Pancreas (tissue), 10 donors: ENCODE results near the gene ACLY. TPM values are rescaled to one million over a fixed set of nuclear protein-coding genes. Genes with fewer than 3 reads are reported as not detected.

Experiments
- ATAC-seq, 4 donors: fragments of 200-7000 bp; cut with Tn5 transposase; one replicate each; pipeline versions ENCODE4 v1.8.0 to v1.9.1; 2020; ENCODE audit warnings: mild to moderate bottlenecking in 4 of 4, moderate library complexity in 4 of 4
- DNase-seq, 6 donors: peaks; one replicate each; pipeline ENCODE4 v3.0.0-alpha.2; 2020
- FAIRE-seq: peaks from 2 replicates; lab custom pipeline; 2012; peaks lifted over from hg19 to GRCh38; lab: Jason Lieb, UNC
- H3K27ac ChIP-seq, 4 donors: fragments of 200-600 bp; sonication (generic); 1 replicate in 3 of 4; 2 replicates in 1 of 4; pipeline versions ENCODE4 v1.5.0 to v1.8.0; 2020
- H3K27me3 ChIP-seq, 4 donors: fragments of 200-600 bp; one replicate each; pipeline ENCODE4 v1.8.0; 2021
- H3K36me3 ChIP-seq, 3 donors: fragments of 200-600 bp; sonication (generic) in 1 of 3; one replicate each; pipeline versions ENCODE4 v1.5.0 to v1.8.0; 2020 to 2021
- H3K4me1 ChIP-seq, 3 donors: fragments of 200-600 bp; one replicate each; pipeline ENCODE4 v1.8.0; 2021
- H3K4me3 ChIP-seq, 4 donors: fragments of 200-600 bp; sonication (generic) in 2 of 4; one replicate each; pipeline versions ENCODE4 v1.5.0 to v1.8.0; 2020 to 2021
- H3K9me3 ChIP-seq, 4 donors: fragments of 200-600 bp; one replicate each; pipeline ENCODE4 v1.8.0; 2021
- WGBS, 2 donors: extraction: QIAGEN DNeasy Blood & Tissue Kit; methylation state at CpG; one replicate each; pipeline ENCODE4 v1.1.7; 2013; 5-methylcytosine and 5-hydroxymethylcytosine counted together
- intact Hi-C, 3 donors: fragments of 100-400 bp; cut with DNase I; formaldehyde crosslinking; loops; one replicate each; pipeline versions ENCODE4 v1.11.1 to v1.14.2; 2022
- polyA plus RNA-seq, 2 donors: library from polyadenylated mRNA; stranded (reverse); fragments of 200-250 nt; gene quantifications; one replicate each; pipeline ENCODE4 v1.2.3, GENCODE V29; 2013
- total RNA-seq, 6 donors: library from RNA; stranded (reverse); fragmentation: NEBNext Ultra II Directional in 4 of 6; extraction: Animal tissue kit (Norgen Biotek cat#: 25700) in 4 of 6; gene quantifications; one replicate each; pipeline versions ENCODE4 v1.2.1 to v1.2.4, GENCODE V29; 2021 to 2023
- TF ChIP-seq, protein P1 (sequence below), 4 donors: fragments of 200-600 bp; sonication (generic) in 3 of 4; IDR thresholded peaks; one replicate each; pipeline versions ENCODE4 v1.5.0 to v1.8.0; 2021; ENCODE audit warnings: antibody characterized with exemption in 4 of 4
- donor health status: healthy with polysubstance abuse.
- donor health status: DM: no; HTN: no; CAD: no; lungs with moderate emphysema.
- donor health status: DM: no; HTN: no; CAD: no.
- donor health status: control.
- donor health status: control.
- donor health status: Bipolar disorder and iron deficiency.
- donor health status: DM: yes; HTN: yes; CAD: no.
- donor health status: DM: no; HTN: no; CAD: no.
- donor health status: DM: no; HTN: no; CAD: no.
- donor health status: DM: yes; HTN: yes; CAD: no.

ACLY gene
- total and polyA plus RNA-seq, 8 donors: 22.0 to 101 (median 58.3) TPM

- peaks cover 4 to 52% (median 5%) of the 10 kb centered on the region in 3 donors for H3K36me3 ChIP-seq
- ATAC-seq (no peak), FAIRE-seq (no peak), DNase-seq (no peak)
- H3K27me3 ChIP-seq: no peaks in the 10 kb centered on the region
- H3K9me3 ChIP-seq: no peaks in the 10 kb centered on the region
- 92 to 94% methylated on average over 4 of the region's 4 CpGs for WGBS, 2 donors
- intact Hi-C loops: no loop called here
- H3K4me3 ChIP-seq: no peak overlapping the region
- H3K4me1 ChIP-seq: peaks cover 0 to 25% (median 14%) of the 10 kb centered on the region in 3 donors
- H3K27ac ChIP-seq: no peak overlapping the region
- TF ChIP-seq, protein P1, sequence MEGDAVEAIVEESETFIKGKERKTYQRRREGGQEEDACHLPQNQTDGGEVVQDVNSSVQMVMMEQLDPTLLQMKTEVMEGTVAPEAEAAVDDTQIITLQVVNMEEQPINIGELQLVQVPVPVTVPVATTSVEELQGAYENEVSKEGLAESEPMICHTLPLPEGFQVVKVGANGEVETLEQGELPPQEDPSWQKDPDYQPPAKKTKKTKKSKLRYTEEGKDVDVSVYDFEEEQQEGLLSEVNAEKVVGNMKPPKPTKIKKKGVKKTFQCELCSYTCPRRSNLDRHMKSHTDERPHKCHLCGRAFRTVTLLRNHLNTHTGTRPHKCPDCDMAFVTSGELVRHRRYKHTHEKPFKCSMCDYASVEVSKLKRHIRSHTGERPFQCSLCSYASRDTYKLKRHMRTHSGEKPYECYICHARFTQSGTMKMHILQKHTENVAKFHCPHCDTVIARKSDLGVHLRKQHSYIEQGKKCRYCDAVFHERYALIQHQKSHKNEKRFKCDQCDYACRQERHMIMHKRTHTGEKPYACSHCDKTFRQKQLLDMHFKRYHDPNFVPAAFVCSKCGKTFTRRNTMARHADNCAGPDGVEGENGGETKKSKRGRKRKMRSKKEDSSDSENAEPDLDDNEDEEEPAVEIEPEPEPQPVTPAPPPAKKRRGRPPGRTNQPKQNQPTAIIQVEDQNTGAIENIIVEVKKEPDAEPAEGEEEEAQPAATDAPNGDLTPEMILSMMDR (IDR thresholded peaks at IDR 0.05): no peak
Measured at GRCh38 chr17:41905172-41905571, 13.6 kb downstream of the ACLY start.

DNA sequence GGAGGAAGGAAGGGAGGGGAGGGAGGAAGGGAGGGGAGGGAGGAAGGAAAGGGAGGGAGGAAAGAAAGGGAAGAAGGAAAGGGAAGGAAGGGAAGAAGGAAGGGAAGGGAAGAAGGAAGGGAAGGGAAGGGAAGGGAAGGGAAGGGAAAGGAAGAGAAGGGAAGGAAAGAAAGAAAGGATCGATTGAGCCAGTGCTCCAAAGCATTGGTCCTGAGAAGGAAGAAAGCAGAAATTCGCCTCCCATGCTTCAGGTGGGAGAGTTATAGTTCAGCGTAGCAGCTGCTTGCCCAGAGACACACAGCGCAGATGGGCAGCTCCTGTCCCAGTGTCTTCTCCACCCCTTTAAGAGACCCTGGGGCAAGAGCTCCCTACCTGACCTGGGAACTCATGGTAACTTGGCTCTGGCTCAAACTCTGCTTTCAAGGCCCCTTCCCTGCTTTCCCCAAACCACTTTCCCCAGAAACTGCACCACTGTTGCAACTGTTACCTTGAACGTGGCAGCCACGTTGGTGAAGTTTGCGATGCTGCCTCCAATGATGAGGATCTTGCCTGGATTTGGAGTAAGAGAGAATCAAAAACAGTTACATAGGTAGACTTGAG, 14.4 kb downstream of the ACLY start:
- TF ChIP-seq, protein P1 (IDR thresholded peaks at IDR 0.05): no peak
- Histone ChIP-seq H3K9me3 (no peaks in the 10 kb centered on the region), H3K4me3 (no peak overlapping the region), H3K36me3 (peaks cover 0 to 44% (median 0%) of the 10 kb centered on the region in 3 donors), H3K27me3 (no peaks in the 10 kb centered on the region), H3K27ac (no peak overlapping the region), H3K4me1 (peaks cover 0 to 25% (median 14%) of the 10 kb centered on the region in 3 donors)
- intact Hi-C loops: no loop called here
- FAIRE-seq (no peak), DNase-seq (no peak), ATAC-seq (no peak)
- WGBS, 2 donors: 92 to 94% methylated on average over 7 of the region's 7 CpGs

DNA sequence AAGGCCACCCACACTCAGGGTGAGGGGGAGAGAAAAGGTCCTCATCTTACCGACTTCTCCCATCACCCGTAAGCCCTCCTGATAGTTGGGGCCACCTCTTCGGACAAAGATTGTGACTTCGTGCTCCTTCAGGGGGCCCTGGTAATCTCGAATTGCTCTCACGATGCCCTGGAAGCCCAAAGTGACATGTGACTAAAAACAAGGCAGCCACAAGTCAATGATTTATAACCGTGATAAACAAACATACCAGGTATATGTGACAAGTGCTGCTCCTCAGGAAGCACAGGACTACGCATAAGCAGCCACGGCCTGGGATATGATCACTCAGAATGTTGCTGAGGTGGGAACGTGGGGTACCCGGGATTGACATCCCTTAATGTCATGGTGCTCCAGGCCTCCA, 17.1 kb downstream of the ACLY start:
- Histone ChIP-seq H3K27me3 (no peaks in the 10 kb centered on the region), H3K4me3 (no peak overlapping the region), H3K4me1 (peaks cover 0 to 1% (median 0%) of the 10 kb centered on the region in 3 donors), H3K9me3 (no peaks in the 10 kb centered on the region), H3K27ac (no peak overlapping the region), H3K36me3 (peaks cover 3 to 57% (median 14%) of the 10 kb centered on the region in 3 donors)
- no peak for DNase-seq
- intact Hi-C loops: no loop called here
- ATAC-seq: no peak
- no peak for FAIRE-seq
- WGBS, 2 donors: 60 to 67% methylated on average over 11 of the region's 11 CpGs
- TF ChIP-seq, protein P1 (IDR thresholded peaks at IDR 0.05): no peak

- TF ChIP-seq, protein P1 (IDR thresholded peaks at IDR 0.05): no peak
- ATAC-seq: no peak
- no peaks in the 10 kb centered on the region for H3K9me3 ChIP-seq
- H3K36me3 ChIP-seq: peaks cover 3 to 51% (median 28%) of the 10 kb centered on the region in 3 donors
- no peak for DNase-seq
- 93% methylated on average over 6 of the region's 6 CpGs for WGBS, 2 donors
- intact Hi-C loops: no loop called here
- H3K4me1 ChIP-seq: peaks cover 0 to 13% (median 0%) of the 10 kb centered on the region in 3 donors
- FAIRE-seq: no peak
- H3K4me3 ChIP-seq: no peak overlapping the region
- H3K27ac ChIP-seq: no peak overlapping the region
- H3K27me3 ChIP-seq: no peaks in the 10 kb centered on the region
Measured at GRCh38 chr17:41896726-41897125, 22.0 kb downstream of the ACLY start.

DNA sequence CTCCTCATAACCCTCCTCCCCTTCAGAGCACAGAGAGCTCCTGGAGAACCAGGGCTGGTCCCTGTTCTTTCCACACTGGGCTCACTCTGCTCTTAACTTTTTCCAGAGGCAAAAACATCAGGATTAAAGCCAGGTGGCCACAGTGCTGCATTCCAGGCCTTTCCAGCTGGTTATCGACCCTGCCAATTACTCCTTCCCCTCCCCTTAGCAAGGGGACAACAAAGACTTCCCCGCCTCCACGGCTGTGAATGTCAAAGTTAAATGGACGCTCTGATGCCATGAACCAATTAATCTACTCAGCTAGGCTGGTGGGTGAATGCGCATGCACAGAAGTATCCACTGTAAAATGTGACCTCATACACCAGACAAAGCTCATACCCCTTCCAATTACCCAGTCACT, 23.1 kb downstream of the ACLY start:
- Histone ChIP-seq H3K27me3 (no peaks in the 10 kb centered on the region), H3K4me1 (peaks cover 0 to 13% (median 0%) of the 10 kb centered on the region in 3 donors), H3K9me3 (no peaks in the 10 kb centered on the region), H3K27ac (peak overlapping the region in 3 of 4 donors; percentile 26 to 58 (median 53)), H3K4me3 (no peak overlapping the region), H3K36me3 (peaks cover 7 to 54% (median 35%) of the 10 kb centered on the region in 3 donors)
- DNase-seq: peak in 2 of 6 donors; percentile 47 to 58
- 20 to 29% methylated on average over 5 of the region's 5 CpGs for WGBS, 2 donors
- TF ChIP-seq, protein P1 (IDR thresholded peaks at IDR 0.05): no peak
- intact Hi-C loops: no loop called here
- no peak for FAIRE-seq
- ATAC-seq: peak; percentile 14 to 60 (median 48)
